Vagina (tissue), 2 donors: ENCODE measurements around the gene INKA2. TPM values are rescaled to one million over a fixed set of nuclear protein-coding genes. Genes with fewer than 3 reads are reported as not detected.
A peak's percentile ranks its signal among the peaks of the same experiment; 100 is the strongest.

Experiments
- DNase-seq, 2 donors: peaks; one replicate each; pipeline ENCODE4 v3.0.0-alpha.2; 2017; ENCODE audit errors: extremely low spot score in 2 of 2
- H3K27ac ChIP-seq: fragments of 200-600 bp; sonication (generic); one replicate; pipeline ENCODE4 v1.5.1; 2019
- H3K27me3 ChIP-seq: fragments of 200-600 bp; sonication (generic); one replicate; pipeline ENCODE4 v1.5.1; 2019
- H3K36me3 ChIP-seq, 2 donors: fragments of 200-600 bp; sonication (generic); one replicate each; pipeline ENCODE4 v1.5.1; 2017 to 2019
- H3K4me1 ChIP-seq: fragments of 200-600 bp; sonication (generic); one replicate; pipeline ENCODE4 v1.5.1; 2019
- H3K4me3 ChIP-seq, 2 donors: fragments of 200-600 bp; sonication (generic); 1 replicate in 1 of 2; 2 replicates in 1 of 2; pipeline ENCODE4 v1.5.1; 2016 to 2019
- H3K9me3 ChIP-seq: fragments of 200-600 bp; sonication (generic); one replicate; pipeline ENCODE4 v1.5.1; 2019
- POLR2A ChIP-seq, 2 donors: fragments of 450-650 bp; IDR thresholded peaks; one replicate each; pipeline ENCODE4 v1.6.1; 2017; ENCODE audit warnings: antibody characterized with exemption in 2 of 2, mild to moderate bottlenecking in 2 of 2, moderate library complexity in 2 of 2
- POLR2AphosphoS5 ChIP-seq, 2 donors: sonication (generic); formaldehyde crosslinking; IDR thresholded peaks; one replicate each; pipeline ENCODE4 v1.9.0; 2017; ENCODE audit warnings: antibody characterized with exemption in 2 of 2, mild to moderate bottlenecking in 2 of 2, low read depth in 1 of 2; ENCODE audit not compliant: insufficient read depth in 1 of 2
- intact Hi-C: fragments of 100-400 bp; cut with DNase I; formaldehyde crosslinking; loops from one replicate; pipeline ENCODE4 v1.15.1; 2023
- total RNA-seq: library from RNA; depleted of rRNA; stranded (reverse); fragments of >200 nt; gene quantifications from one replicate; pipeline ENCODE4 v1.2.3, GENCODE V29; 2016
- TF ChIP-seq, protein P1 (sequence below), 3 experiments: fragments of 450-650 bp in 2 of 3; fragments of 200-600 bp in 1 of 3; sonication (generic) in 1 of 3; IDR thresholded peaks; one replicate each; pipeline ENCODE4 v1.5.1; 2017 to 2019; ENCODE audit warnings: antibody characterized with exemption in 3 of 3, mild to moderate bottlenecking in 2 of 3, moderate library complexity in 2 of 3

Gene INKA2
- total RNA-seq, 1 donor from 2014 or later, result 6.1 TPM

- peak overlapping the region; percentile 94 for H3K27ac ChIP-seq
- H3K4me3 ChIP-seq, result peak overlapping the region; percentile 91 to 96
- no peaks in the 10 kb centered on the region for H3K9me3 ChIP-seq
- TF ChIP-seq POLR2AphosphoS5 (IDR thresholded peaks at IDR 0.05; ENCODE audit: insufficient read depth in 1 of 2, low read depth in 1 of 2) (no peak), POLR2A (IDR thresholded peaks at IDR 0.05) (no peak)
- TF ChIP-seq, protein P1, sequence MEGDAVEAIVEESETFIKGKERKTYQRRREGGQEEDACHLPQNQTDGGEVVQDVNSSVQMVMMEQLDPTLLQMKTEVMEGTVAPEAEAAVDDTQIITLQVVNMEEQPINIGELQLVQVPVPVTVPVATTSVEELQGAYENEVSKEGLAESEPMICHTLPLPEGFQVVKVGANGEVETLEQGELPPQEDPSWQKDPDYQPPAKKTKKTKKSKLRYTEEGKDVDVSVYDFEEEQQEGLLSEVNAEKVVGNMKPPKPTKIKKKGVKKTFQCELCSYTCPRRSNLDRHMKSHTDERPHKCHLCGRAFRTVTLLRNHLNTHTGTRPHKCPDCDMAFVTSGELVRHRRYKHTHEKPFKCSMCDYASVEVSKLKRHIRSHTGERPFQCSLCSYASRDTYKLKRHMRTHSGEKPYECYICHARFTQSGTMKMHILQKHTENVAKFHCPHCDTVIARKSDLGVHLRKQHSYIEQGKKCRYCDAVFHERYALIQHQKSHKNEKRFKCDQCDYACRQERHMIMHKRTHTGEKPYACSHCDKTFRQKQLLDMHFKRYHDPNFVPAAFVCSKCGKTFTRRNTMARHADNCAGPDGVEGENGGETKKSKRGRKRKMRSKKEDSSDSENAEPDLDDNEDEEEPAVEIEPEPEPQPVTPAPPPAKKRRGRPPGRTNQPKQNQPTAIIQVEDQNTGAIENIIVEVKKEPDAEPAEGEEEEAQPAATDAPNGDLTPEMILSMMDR (IDR thresholded peaks at IDR 0.05), result no peak
- H3K27me3 ChIP-seq, result no peaks in the 10 kb centered on the region
- H3K4me1 ChIP-seq, result peaks cover 25% of the 10 kb centered on the region
- peak in 1 of 2 donors; percentile 91 for DNase-seq
- intact Hi-C loops, result no loop called here
- H3K36me3 ChIP-seq, result no peaks in the 10 kb centered on the region
These were observed 15.8 kb upstream of the INKA2 start for GRCh38 chr1:111754984-111755330.

GRCh38 chr1:111751906-111752575 is 12.8 kb upstream of the INKA2 start:
- H3K9me3 ChIP-seq, result no peaks in the 10 kb centered on the region
- no peaks in the 10 kb centered on the region for H3K27me3 ChIP-seq
- peaks cover 16% of the 10 kb centered on the region for H3K4me1 ChIP-seq
- TF ChIP-seq POLR2A (IDR thresholded peaks at IDR 0.05), result no peak
- TF ChIP-seq, protein P1 (IDR thresholded peaks at IDR 0.05), result no peak
- TF ChIP-seq POLR2AphosphoS5 (IDR thresholded peaks at IDR 0.05; ENCODE audit: insufficient read depth in 1 of 2, low read depth in 1 of 2), result no peak
- H3K27ac ChIP-seq, result no peak overlapping the region
- intact Hi-C loops, result no loop called here
- H3K36me3 ChIP-seq, result no peaks in the 10 kb centered on the region
- no peak for DNase-seq
- H3K4me3 ChIP-seq, result no peak overlapping the region

- intact Hi-C loops, result no loop called here
- H3K27ac ChIP-seq, result no peak overlapping the region
- TF ChIP-seq, protein P1 (IDR thresholded peaks at IDR 0.05), result no peak
- no peak for TF ChIP-seq POLR2A (IDR thresholded peaks at IDR 0.05)
These were observed 11.7 kb upstream of the INKA2 start for GRCh38 chr1:111750856-111751255.

DNA sequence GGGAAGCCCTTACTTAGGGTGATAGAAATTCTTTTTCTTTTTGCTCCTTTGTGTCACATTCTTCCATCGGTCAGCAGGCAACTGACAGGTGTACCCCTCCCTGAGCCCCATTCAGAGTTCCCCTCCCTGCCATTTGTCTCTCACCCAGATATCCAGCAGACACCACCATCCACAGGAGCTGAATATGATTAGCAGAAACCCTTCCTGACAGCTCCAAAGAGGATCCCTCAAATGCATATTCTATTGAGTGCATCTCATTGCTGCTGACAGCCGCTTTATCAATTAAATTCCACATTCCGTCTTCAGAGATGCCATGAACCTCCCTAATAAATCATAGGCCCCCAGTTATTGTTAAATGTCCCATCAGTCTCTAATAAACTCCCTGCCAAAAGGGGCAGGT is 10.4 kb upstream of the INKA2 start:
- no peak for DNase-seq
- H3K27ac ChIP-seq, result no peak overlapping the region
- H3K36me3 ChIP-seq, result no peaks in the 10 kb centered on the region
- TF ChIP-seq POLR2AphosphoS5 (IDR thresholded peaks at IDR 0.05; ENCODE audit: insufficient read depth in 1 of 2, low read depth in 1 of 2) (no peak), POLR2A (IDR thresholded peaks at IDR 0.05) (no peak)
- TF ChIP-seq, protein P1 (IDR thresholded peaks at IDR 0.05), result no peak
- H3K27me3 ChIP-seq, result no peaks in the 10 kb centered on the region
- no peaks in the 10 kb centered on the region for H3K9me3 ChIP-seq
- H3K4me3 ChIP-seq, result no peak overlapping the region
- intact Hi-C loops, result loop anchor here (10.0 kb wide), 1 partner anchor 245 kb away; the partner anchor contains the start of genes ADORA3 and TMIGD3
- peaks cover 2% of the 10 kb centered on the region for H3K4me1 ChIP-seq

More at GRCh38 chr1:111750856-111751255, 11.7 kb upstream of the INKA2 start:
- Histone ChIP-seq H3K4me1 (peaks cover 8% of the 10 kb centered on the region), H3K27me3 (no peaks in the 10 kb centered on the region), H3K36me3 (no peaks in the 10 kb centered on the region), H3K4me3 (no peak overlapping the region), H3K9me3 (no peaks in the 10 kb centered on the region)
- no peak for DNase-seq

- DNase-seq, result peak in 1 of 2 donors; percentile 71
- Histone ChIP-seq H3K9me3 (no peaks in the 10 kb centered on the region), H3K4me1 (no peaks in the 10 kb centered on the region), H3K27me3 (no peaks in the 10 kb centered on the region), H3K27ac (no peak overlapping the region), H3K4me3 (no peak overlapping the region), H3K36me3 (no peaks in the 10 kb centered on the region)
- TF ChIP-seq POLR2AphosphoS5 (IDR thresholded peaks at IDR 0.05; ENCODE audit: insufficient read depth in 1 of 2, low read depth in 1 of 2), result no peak
- TF ChIP-seq, protein P1 (IDR thresholded peaks at IDR 0.05), result no peak
- TF ChIP-seq POLR2A (IDR thresholded peaks at IDR 0.05), result no peak
- intact Hi-C loops, result loop anchor here (10.0 kb wide), 1 partner anchor 243 kb away; the partner anchor contains the start of genes ADORA3 and TMIGD3
These were observed 8.8 kb upstream of the INKA2 start for GRCh38 chr1:111747947-111748346.
